ENCODE data around the gene MYO19.

Gene MYO19

GRCh38 chr17:36468903-36469635 lies 65.6 kb downstream of the MYO19 start:
- Histone ChIP-seq H3K27ac (ENCODE audit: extremely low read depth, low read depth, low read length) (no peak overlapping the region), H3K4me3 (ENCODE audit: low read depth, low read length) (no peak overlapping the region), H3K36me3 (ENCODE audit: control insufficient read depth in 2 of 2, insufficient read depth in 1 of 2, low read length in 2 of 2) (no peaks in the 10 kb centered on the region), H3K9me3 (ENCODE audit: control insufficient read depth, insufficient read depth, low read depth, low read length) (no peaks in the 10 kb centered on the region), H3K4me1 (ENCODE audit: control insufficient read depth, insufficient read depth, low read length) (no peaks in the 10 kb centered on the region)
- ChIA-PET POLR2A (no interaction called here), CTCF (interaction anchor here (1.1 to 1.4 kb wide), 4 partner anchors 13 to 320 kb away, joined by 3 to 5 read pairs (median 4); no protein-coding TSS in a partner anchor)
- peak; percentile 21; the same call in 1 of the 2 replicates for TF ChIP-seq ZFHX2 (tag by site-specific recombination; conservative IDR thresholded peaks at IDR 0.05)
- no peak for TF ChIP-seq ZNF335 (tag by site-specific recombination; conservative IDR thresholded peaks at IDR 0.05)

GRCh38 chr17:36464765-36465088 lies 69.9 kb downstream of the MYO19 start:
- CTCF ChIA-PET, result no interaction called here
- H3K27ac ChIP-seq (ENCODE audit: extremely low read depth, low read depth, low read length), result no peak overlapping the region
- no peaks in the 10 kb centered on the region for H3K9me3 ChIP-seq (ENCODE audit: control insufficient read depth, insufficient read depth, low read depth, low read length)
- H3K4me1 ChIP-seq (ENCODE audit: control insufficient read depth, insufficient read depth, low read length), result no peaks in the 10 kb centered on the region
- POLR2A ChIA-PET, result no interaction called here
- no peak for TF ChIP-seq ZNF660 (tag by site-specific recombination; IDR thresholded peaks at IDR 0.05)
- no peak for TF ChIP-seq ZSCAN5A (tag by site-specific recombination; IDR thresholded peaks at IDR 0.05)
- no peak for TF ChIP-seq ZNF677 (tag by site-specific recombination; IDR thresholded peaks at IDR 0.05)
- no peaks in the 10 kb centered on the region for H3K36me3 ChIP-seq (ENCODE audit: control insufficient read depth in 2 of 2, insufficient read depth in 1 of 2, low read length in 2 of 2)
- H3K4me3 ChIP-seq (ENCODE audit: low read depth, low read length), result no peak overlapping the region

- Histone ChIP-seq H3K4me1 (ENCODE audit: control insufficient read depth, insufficient read depth, low read length) (no peaks in the 10 kb centered on the region), H3K27ac (ENCODE audit: extremely low read depth, low read depth, low read length) (no peak overlapping the region), H3K4me3 (ENCODE audit: low read depth, low read length) (no peak overlapping the region), H3K9me3 (ENCODE audit: control insufficient read depth, insufficient read depth, low read depth, low read length) (no peaks in the 10 kb centered on the region), H3K36me3 (ENCODE audit: control insufficient read depth in 2 of 2, insufficient read depth in 1 of 2, low read length in 2 of 2) (no peaks in the 10 kb centered on the region)
- POLR2A ChIA-PET, result no interaction called here
- CTCF ChIA-PET, result no interaction called here
- TF ChIP-seq SP7 (tag by site-specific recombination; IDR thresholded peaks at IDR 0.05), result peak; percentile 37; the same call in 1 of the 2 replicates
- TF ChIP-seq ZNF747 (tag by site-specific recombination; IDR thresholded peaks at IDR 0.05), result no peak
- TF ChIP-seq ZSCAN30 (tag by site-specific recombination; IDR thresholded peaks at IDR 0.05), result 0 out of 2 replicates have a peak, but pooled peaks have one; percentile 25
- no peak for TF ChIP-seq ZNF510 (tag by site-specific recombination; IDR thresholded peaks at IDR 0.05; ENCODE audit: insufficient replicate concordance)
- no peak for TF ChIP-seq OVOL3 (tag by site-specific recombination; IDR thresholded peaks at IDR 0.05)
- peak; percentile 65; the same call in 1 of the 2 replicates for TF ChIP-seq KLF9 (tag by site-specific recombination; IDR thresholded peaks at IDR 0.05; ENCODE audit: low read depth)
- no peak for TF ChIP-seq SCRT1 (tag by site-specific recombination; IDR thresholded peaks at IDR 0.05; ENCODE audit: borderline replicate concordance)
- peak; percentile 68 for TF ChIP-seq ZNF660 (tag by site-specific recombination; IDR thresholded peaks at IDR 0.05)
- TF ChIP-seq ZSCAN16 (tag by site-specific recombination; IDR thresholded peaks at IDR 0.05), result no peak
- TF ChIP-seq ZNF629 (tag by site-specific recombination; IDR thresholded peaks at IDR 0.05), result 0 out of 2 replicates have a peak, but pooled peaks have one; percentile 20
- no peak for TF ChIP-seq PRDM10 (tag by site-specific recombination; IDR thresholded peaks at IDR 0.05)
- TF ChIP-seq ZFHX2 (tag by site-specific recombination; conservative IDR thresholded peaks at IDR 0.05), result no peak
- TF ChIP-seq ZNF280C (tag by site-specific recombination; IDR thresholded peaks at IDR 0.05), result no peak
- no peak for TF ChIP-seq ZNF354C (tag by site-specific recombination; IDR thresholded peaks at IDR 0.05; ENCODE audit: borderline replicate concordance, low read depth)
- TF ChIP-seq KLF1 (tag by site-specific recombination; IDR thresholded peaks at IDR 0.05), result peak; percentile 50; the same call in 1 of the 2 replicates
- peak; percentile 32 for TF ChIP-seq GLIS1 (tag by site-specific recombination; IDR thresholded peaks at IDR 0.05)
- no peak for TF ChIP-seq KLF8 (tag by site-specific recombination; IDR thresholded peaks at IDR 0.05)
- no peak for TF ChIP-seq FEZF1 (tag by site-specific recombination; IDR thresholded peaks at IDR 0.05)
- no peak for TF ChIP-seq MZF1 (tag by site-specific recombination; IDR thresholded peaks at IDR 0.05; ENCODE audit: borderline replicate concordance)
These were observed 70.5 kb downstream of the MYO19 start for GRCh38 chr17:36463916-36464764.

All from HEK293 (cell line).